Measurements from ENCODE around the gene TEKT1.

Gene TEKT1

DNA sequence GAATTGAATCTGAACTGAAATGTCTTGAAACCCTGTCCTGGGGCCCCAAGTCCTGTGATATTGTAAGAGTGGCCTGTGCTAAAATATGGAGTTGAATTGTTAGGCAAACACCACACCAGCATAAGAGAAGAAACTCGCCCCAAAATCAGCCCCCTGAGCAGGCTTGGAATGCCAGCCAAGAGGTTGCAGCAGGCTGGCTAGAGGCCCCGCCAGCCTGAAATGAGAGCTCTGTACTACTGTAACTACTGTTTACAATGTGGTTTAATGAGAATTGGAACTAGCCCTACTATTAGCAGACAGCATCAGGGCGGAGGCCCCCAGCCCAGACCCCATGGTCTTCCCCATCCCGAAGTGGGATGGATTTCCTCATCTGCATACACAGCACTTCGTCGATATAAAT is 31.8 kb downstream of the TEKT1 start:
- no peaks in the 10 kb centered on the region for H3K36me3 ChIP-seq (ENCODE audit: insufficient read depth, low read length)
- no peaks in the 10 kb centered on the region for H3K9me3 ChIP-seq (ENCODE audit: low read length)
- H3K4me3 ChIP-seq (ENCODE audit: low read length) = no peak overlapping the region
- no peaks in the 10 kb centered on the region for H3K27me3 ChIP-seq (ENCODE audit: insufficient read depth, low read length)
- H2AFZ ChIP-seq (ENCODE audit: low read depth, low read length) = no peak overlapping the region
- H3K4me1 ChIP-seq (ENCODE audit: insufficient read depth, low read length) = no peaks in the 10 kb centered on the region

DNA sequence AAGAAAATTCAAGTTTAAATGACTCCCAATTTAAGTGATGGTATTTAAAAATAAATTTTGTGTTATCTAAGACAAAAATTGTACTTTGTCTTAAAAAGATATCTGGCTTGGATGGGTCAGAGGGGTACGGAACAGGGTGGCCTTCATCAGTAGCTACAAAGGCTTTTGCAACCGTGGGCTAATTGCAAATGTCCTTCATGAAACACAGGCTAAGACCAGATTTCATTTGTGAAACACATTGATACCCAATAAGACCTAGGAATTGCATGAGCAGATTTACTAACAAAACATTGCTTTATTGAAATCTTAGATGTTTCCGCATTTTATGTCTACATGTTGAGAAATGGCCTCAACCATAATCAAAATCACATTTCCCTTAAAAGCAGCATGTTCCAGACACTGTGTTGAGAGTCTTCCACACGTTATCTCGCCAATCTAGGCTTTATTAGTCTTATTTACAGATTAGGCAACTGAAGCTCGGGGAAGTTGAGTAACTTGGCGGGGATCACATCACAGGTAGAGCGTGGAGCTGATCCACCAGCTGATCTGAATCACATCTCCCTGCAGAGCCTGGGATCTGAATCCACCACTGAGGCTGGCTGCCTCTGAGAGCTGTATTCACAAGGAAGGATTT is 33.7 kb downstream of the TEKT1 start:
- H3K27me3 ChIP-seq (ENCODE audit: insufficient read depth, low read length) = no peaks in the 10 kb centered on the region
- no peaks in the 10 kb centered on the region for H3K36me3 ChIP-seq (ENCODE audit: insufficient read depth, low read length)
- H3K4me3 ChIP-seq (ENCODE audit: low read length) = no peak overlapping the region
- no peak overlapping the region for H2AFZ ChIP-seq (ENCODE audit: low read depth, low read length)
- H3K4me1 ChIP-seq (ENCODE audit: insufficient read depth, low read length) = no peaks in the 10 kb centered on the region
- H3K9me3 ChIP-seq (ENCODE audit: low read length) = no peaks in the 10 kb centered on the region

DNA sequence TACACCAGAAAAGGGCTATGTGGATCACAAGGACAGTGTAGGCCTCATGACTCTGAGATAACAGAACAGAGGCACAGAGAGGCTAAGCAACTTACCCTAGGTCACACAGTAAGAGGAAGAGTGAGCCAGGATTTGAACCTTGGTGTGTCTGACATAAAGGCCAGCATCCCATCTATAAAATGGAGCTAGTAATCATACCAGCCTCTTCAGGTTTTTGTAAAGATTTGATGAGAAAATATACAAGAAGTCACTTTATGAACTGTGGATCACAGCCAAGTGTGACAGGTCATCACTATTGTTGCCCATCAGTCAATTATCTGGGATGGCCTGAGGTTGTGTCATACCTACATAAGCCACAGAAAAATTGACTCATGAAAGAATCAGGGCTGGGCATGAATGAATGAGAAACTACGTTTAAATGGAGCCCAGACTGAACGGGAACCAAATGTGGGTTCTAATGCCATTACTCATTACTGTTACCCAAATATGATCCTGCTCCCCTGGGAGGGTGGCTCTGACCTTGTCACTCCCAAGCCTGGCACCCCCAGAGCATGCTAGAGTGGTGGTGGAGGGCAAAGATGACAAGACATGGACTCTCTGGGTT is 34.5 kb downstream of the TEKT1 start:
- Histone ChIP-seq H3K27me3 (ENCODE audit: insufficient read depth, low read length) (no peaks in the 10 kb centered on the region), H3K4me1 (ENCODE audit: insufficient read depth, low read length) (no peaks in the 10 kb centered on the region), H3K4me3 (ENCODE audit: low read length) (no peak overlapping the region), H3K9me3 (ENCODE audit: low read length) (no peaks in the 10 kb centered on the region), H2AFZ (ENCODE audit: low read depth, low read length) (no peak overlapping the region), H3K36me3 (ENCODE audit: insufficient read depth, low read length) (no peaks in the 10 kb centered on the region)

DNA sequence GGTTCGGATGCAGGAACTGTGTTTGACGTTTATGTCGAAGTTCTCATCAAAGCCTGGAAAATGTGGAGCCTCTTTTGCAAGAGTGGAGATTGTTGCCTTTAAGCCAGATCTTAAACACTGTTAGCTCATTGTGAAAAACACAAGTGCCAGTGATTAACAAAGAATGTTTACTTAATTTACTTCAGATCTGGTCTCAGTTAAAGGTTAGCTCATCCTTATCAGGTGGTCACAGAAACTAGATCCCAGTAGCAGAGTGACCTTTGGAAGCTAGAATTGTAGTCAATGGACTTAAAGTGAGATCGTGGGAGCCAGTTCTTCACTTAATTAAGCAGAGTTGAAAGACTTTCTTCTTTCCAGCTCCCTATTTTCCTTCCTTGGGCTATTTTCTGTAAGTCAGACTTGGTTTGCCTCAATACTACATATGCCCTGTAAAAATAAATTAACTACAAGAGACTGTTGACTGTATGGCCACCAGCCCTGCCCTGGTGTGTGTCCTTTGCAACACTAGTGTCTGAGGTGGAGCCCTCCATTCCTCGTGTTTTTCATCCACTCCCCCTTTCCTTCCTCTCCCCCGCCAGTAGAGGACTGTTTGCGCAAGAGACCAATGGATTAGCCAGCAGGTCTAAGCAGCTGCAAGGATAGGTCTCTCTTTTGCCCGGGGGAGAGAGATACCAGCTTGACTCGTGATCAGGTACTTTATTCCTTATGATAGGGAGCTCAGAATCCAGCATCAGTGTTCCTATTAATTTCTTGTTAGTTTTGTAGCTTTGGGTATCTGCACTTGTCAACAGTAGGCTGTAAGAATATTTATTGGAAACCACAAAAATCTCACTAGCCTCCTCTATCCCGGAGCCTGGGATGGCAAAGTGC is 35.3 kb downstream of the TEKT1 start:
- H3K4me1 ChIP-seq (ENCODE audit: insufficient read depth, low read length) = no peaks in the 10 kb centered on the region
- no peak overlapping the region for H3K4me3 ChIP-seq (ENCODE audit: low read length)
- H2AFZ ChIP-seq (ENCODE audit: low read depth, low read length) = no peak overlapping the region
- H3K9me3 ChIP-seq (ENCODE audit: low read length) = no peaks in the 10 kb centered on the region
- H3K27me3 ChIP-seq (ENCODE audit: insufficient read depth, low read length) = no peaks in the 10 kb centered on the region
- H3K36me3 ChIP-seq (ENCODE audit: insufficient read depth, low read length) = no peaks in the 10 kb centered on the region

DNA sequence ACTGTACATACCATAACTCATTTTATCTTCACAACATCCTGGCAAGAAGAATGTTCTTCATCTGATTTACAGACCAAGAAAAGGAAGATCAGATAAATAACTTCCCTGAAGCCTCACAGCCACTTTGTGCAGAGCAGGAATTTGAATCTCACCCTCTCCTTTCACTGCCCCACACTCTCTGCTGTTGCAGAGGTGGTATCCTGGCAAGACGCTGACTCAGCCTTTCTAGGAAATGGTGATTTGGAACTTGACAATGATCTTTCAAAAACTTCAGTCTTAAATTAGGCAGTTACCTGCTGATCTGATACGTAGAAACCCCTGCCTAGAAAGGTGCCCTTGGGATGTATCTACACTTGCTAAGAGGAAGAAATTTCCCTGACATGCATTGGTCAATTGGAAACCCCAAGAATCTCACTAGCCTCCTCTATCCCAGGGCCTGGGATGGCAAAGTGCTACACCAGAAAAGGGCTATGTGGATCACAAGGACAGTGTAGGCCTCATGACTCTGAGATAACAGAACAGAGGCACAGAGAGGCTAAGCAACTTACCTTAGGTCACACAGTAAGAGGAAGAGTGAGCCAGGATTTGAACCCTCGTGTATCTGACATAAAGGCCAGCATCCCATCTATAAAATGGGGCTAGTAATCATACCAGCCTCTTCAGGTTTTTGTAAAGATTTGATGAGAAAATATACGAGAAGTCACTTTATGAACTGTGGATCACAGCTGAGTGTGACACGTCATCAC is 37.6 kb downstream of the TEKT1 start:
- Histone ChIP-seq H3K9me3 (ENCODE audit: low read length) (no peaks in the 10 kb centered on the region), H3K4me1 (ENCODE audit: insufficient read depth, low read length) (peaks cover 5% of the 10 kb centered on the region), H3K27me3 (ENCODE audit: insufficient read depth, low read length) (no peaks in the 10 kb centered on the region), H2AFZ (ENCODE audit: low read depth, low read length) (no peak overlapping the region), H3K4me3 (ENCODE audit: low read length) (no peak overlapping the region), H3K36me3 (ENCODE audit: insufficient read depth, low read length) (no peaks in the 10 kb centered on the region)

DNA sequence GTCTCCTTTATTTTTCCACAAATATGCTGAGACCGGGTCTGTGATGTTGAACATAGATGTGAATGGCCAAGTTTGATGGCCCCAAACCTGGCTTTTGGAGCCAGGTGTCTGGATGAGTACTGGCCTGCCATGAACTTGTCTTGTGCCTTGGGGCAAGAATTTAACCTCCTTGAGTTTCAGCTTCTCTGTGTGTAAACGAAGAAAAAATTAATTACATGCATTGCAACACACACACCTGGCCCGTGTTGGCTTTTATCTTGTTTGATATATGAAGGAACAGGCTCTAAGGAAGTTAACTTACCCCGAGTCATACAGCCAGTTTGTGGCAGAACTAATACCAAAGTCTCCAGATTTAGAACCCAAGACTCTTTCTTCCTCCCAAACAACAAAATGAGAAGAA is 42.4 kb downstream of the TEKT1 start:
- Histone ChIP-seq H3K36me3 (ENCODE audit: insufficient read depth, low read length) (no peaks in the 10 kb centered on the region), H3K27me3 (ENCODE audit: insufficient read depth, low read length) (no peaks in the 10 kb centered on the region), H2AFZ (ENCODE audit: low read depth, low read length) (no peak overlapping the region), H3K9me3 (ENCODE audit: low read length) (no peaks in the 10 kb centered on the region), H3K4me3 (ENCODE audit: low read length) (no peak overlapping the region), H3K4me1 (ENCODE audit: insufficient read depth, low read length) (peaks cover 5% of the 10 kb centered on the region)

DNA sequence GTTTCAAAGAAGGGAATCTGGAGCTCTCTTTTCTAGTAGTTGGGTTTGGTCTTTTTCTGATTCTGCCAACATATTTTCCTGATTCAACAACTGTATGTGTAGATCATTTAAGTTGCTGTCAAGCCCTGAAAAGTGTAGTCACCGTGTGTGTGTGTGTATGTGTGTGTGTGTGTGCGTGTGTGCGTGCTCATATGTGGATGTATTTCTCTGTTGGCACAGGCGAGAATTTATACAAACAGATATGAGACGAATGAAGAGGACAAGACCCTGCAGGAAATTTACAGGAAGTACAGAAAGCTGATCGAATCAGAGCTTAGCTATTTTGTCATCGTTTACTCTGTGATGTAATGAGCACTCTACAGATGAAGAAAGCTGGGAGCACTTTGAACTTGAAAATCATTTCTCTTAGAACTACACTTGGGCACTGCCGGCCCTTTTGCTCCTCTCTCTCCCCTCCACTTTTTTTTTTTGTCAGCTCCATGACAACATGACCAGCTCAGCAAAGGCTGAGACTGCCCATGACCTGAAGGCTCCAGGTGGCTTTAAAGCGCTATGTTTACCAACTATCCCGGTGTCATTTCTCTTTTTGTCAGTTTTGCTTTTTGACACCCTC is 44.3 kb downstream of the TEKT1 start:
- Histone ChIP-seq H3K4me3 (ENCODE audit: low read length) (no peak overlapping the region), H3K27me3 (ENCODE audit: insufficient read depth, low read length) (no peaks in the 10 kb centered on the region), H3K9me3 (ENCODE audit: low read length) (no peaks in the 10 kb centered on the region), H3K36me3 (ENCODE audit: insufficient read depth, low read length) (no peaks in the 10 kb centered on the region), H3K4me1 (ENCODE audit: insufficient read depth, low read length) (peaks cover 5% of the 10 kb centered on the region), H2AFZ (ENCODE audit: low read depth, low read length) (no peak overlapping the region)

DNA sequence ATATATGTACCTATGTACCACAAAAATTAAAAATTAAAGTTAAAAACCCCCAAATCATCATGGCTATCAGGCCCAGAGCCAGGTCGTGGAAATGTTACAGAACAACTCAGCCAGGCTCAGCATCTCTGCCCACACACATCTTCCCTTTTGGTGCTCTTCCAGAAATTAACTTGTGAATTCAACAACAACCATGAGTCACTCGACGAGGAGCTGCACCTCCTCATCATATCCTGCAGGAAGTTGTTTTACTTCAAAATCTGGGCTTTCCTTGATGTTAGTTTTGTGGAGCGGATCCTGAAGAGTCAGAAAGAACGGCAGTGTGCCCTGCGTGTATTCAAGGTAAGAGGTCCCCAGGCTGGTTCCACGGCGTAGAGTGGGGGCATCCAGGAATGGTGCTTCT is 44.9 kb downstream of the TEKT1 start:
- Histone ChIP-seq H3K4me1 (ENCODE audit: insufficient read depth, low read length) (peaks cover 5% of the 10 kb centered on the region), H3K36me3 (ENCODE audit: insufficient read depth, low read length) (no peaks in the 10 kb centered on the region), H3K9me3 (ENCODE audit: low read length) (no peaks in the 10 kb centered on the region), H3K27me3 (ENCODE audit: insufficient read depth, low read length) (no peaks in the 10 kb centered on the region), H2AFZ (ENCODE audit: low read depth, low read length) (no peak overlapping the region), H3K4me3 (ENCODE audit: low read length) (no peak overlapping the region)

DNA sequence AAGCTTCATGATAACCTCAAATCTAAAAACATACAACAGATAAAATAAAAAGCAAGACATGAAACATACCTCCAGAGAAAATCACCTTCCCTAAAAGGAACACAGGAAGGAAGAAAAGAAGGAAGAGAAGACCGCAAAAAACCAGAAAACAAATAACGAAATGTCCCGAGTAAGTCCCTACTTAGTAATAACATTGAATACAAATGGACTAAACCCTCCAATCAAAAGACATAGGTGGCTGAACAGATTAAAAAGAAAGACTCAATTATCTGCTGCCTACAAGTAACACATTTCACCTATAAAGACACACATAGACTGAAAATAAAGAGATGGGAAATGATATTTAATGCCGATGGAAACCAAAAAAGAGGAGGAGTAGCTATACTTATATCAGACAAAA is 49.3 kb downstream of the TEKT1 start:
- H3K4me3 ChIP-seq (ENCODE audit: low read length) = no peak overlapping the region
- no peaks in the 10 kb centered on the region for H3K9me3 ChIP-seq (ENCODE audit: low read length)
- H2AFZ ChIP-seq (ENCODE audit: low read depth, low read length) = no peak overlapping the region
- no peaks in the 10 kb centered on the region for H3K36me3 ChIP-seq (ENCODE audit: insufficient read depth, low read length)
- H3K4me1 ChIP-seq (ENCODE audit: insufficient read depth, low read length) = no peaks in the 10 kb centered on the region
- peaks cover 6% of the 10 kb centered on the region for H3K27me3 ChIP-seq (ENCODE audit: insufficient read depth, low read length)

DNA sequence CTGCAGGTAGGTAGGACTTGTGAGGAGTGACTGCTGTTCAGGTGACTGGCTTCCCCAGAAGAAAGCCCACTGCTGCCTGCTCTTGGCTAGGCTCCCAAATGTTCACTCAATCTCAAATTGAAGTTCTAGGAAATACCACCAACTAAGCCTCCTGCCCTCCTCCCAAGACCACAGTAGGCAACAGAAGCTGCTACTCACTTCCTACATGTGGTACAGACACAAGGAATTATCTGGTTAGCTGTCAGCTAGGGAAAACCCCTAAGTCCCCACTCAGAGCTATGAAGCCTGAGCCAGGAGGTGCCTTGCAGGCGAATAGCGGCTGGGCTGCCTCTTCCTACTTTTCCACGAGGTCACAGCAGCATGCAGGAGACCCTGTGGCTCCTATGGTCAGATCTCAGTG is 50.6 kb downstream of the TEKT1 start:
- Histone ChIP-seq H3K4me3 (ENCODE audit: low read length) (no peak overlapping the region), H3K9me3 (ENCODE audit: low read length) (peaks cover 4% of the 10 kb centered on the region), H3K36me3 (ENCODE audit: insufficient read depth, low read length) (no peaks in the 10 kb centered on the region), H3K27me3 (ENCODE audit: insufficient read depth, low read length) (peaks cover 15% of the 10 kb centered on the region), H2AFZ (ENCODE audit: low read depth, low read length) (no peak overlapping the region), H3K4me1 (ENCODE audit: insufficient read depth, low read length) (no peaks in the 10 kb centered on the region)

DNA sequence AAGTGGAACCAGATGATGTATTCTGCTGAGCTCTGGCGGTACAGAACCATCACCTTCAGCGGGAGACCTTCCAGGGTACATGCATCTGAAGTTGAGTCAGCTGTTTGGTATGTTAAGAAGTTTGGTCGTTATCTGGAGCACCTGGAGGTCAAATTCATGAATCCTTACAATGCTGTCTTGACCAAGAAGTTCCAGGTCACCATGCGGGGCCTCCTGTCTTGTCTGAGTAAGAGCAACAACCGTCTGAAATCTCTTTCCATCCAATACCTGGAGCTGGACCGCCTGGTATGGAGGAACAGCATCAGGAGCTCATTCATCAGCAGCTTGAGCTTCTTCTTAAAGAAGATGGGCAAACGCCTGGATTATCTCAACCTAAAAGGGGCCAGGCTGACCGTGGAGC is 51.5 kb downstream of the TEKT1 start:
- H3K36me3 ChIP-seq (ENCODE audit: insufficient read depth, low read length) = no peaks in the 10 kb centered on the region
- no peak overlapping the region for H3K4me3 ChIP-seq (ENCODE audit: low read length)
- peaks cover 21% of the 10 kb centered on the region for H3K27me3 ChIP-seq (ENCODE audit: insufficient read depth, low read length)
- H2AFZ ChIP-seq (ENCODE audit: low read depth, low read length) = no peak overlapping the region
- no peaks in the 10 kb centered on the region for H3K4me1 ChIP-seq (ENCODE audit: insufficient read depth, low read length)
- peaks cover 6% of the 10 kb centered on the region for H3K9me3 ChIP-seq (ENCODE audit: low read length)

DNA sequence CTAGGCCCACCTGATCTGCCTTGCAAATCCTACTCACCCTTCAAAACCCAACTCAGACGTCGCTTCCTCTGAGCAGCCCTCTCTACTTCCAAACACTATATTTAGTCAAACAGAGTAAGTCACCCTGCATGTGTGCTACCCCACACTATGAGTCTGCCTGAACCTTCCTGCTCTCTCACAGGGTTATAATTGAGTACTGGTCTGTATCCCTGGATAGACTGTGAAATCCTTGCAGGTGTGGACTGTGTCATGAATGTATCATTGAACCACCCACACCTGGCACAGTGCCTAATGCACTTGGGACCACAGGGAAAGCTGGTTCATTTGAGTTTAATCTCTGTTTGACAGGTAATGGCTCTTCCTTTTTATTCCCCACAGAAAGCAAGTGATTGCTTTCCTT is 52.1 kb downstream of the TEKT1 start:
- Histone ChIP-seq H3K9me3 (ENCODE audit: low read length) (peaks cover 6% of the 10 kb centered on the region), H3K27me3 (ENCODE audit: insufficient read depth, low read length) (peaks cover 22% of the 10 kb centered on the region), H3K36me3 (ENCODE audit: insufficient read depth, low read length) (no peaks in the 10 kb centered on the region), H3K4me3 (ENCODE audit: low read length) (no peak overlapping the region), H3K4me1 (ENCODE audit: insufficient read depth, low read length) (no peaks in the 10 kb centered on the region), H2AFZ (ENCODE audit: low read depth, low read length) (no peak overlapping the region)
